ENCODE results near the gene SV2B. TPM values are rescaled to one million over a fixed set of nuclear protein-coding genes. Genes with fewer than 3 reads are reported as not detected.

Gene SV2B
- total RNA-seq, 1 experiment from 2014 or later = not detected

- Histone ChIP-seq H2BK15ac (ENCODE audit: low read depth, low read length) (no peak overlapping the region), H3T11ph (ENCODE audit: low read length) (no peak overlapping the region), H2BK20ac (ENCODE audit: low read depth, low read length, poor library complexity, severe bottlenecking) (no peak overlapping the region), H3K56ac (ENCODE audit: insufficient read length, low read depth, low read length) (no peak overlapping the region), H4K8ac (replicated peaks; ENCODE audit: insufficient read length, low read depth, low read length) (no peak overlapping the region), H3K4me2 (ENCODE audit: insufficient read depth, insufficient read length, low read length) (no peak overlapping the region), H2BK12ac (ENCODE audit: insufficient read length, low read depth, low read length) (no peak overlapping the region), H3K27ac (ENCODE audit: insufficient read length, low read depth, low read length) (no peak overlapping the region), H3K4ac (ENCODE audit: low read depth, low read length) (no peak overlapping the region), H3K27me3 (ENCODE audit: insufficient read depth, low read length) (no peaks in the 10 kb centered on the region), H3K4me1 (ENCODE audit: insufficient read depth, low read length) (no peaks in the 10 kb centered on the region), H4K20me1 (ENCODE audit: control insufficient read depth, insufficient read depth, insufficient read length) (no peaks in the 10 kb centered on the region), H3K9me3 (ENCODE audit: control insufficient read depth, low read depth, low read length) (no peaks in the 10 kb centered on the region), H2BK120ac (ENCODE audit: low read depth, low read length, poor library complexity, severe bottlenecking) (no peak overlapping the region), H3K9ac (ENCODE audit: extremely low read depth, insufficient read length, low read length) (no peak overlapping the region), H2AK5ac (ENCODE audit: insufficient read length, low read length) (no peak overlapping the region), H3K79me1 (ENCODE audit: insufficient read depth, low read depth, low read length, poor library complexity, severe bottlenecking) (no peaks in the 10 kb centered on the region), H3K18ac (ENCODE audit: insufficient read length, low read depth, low read length) (no peak overlapping the region), H3K23ac (ENCODE audit: insufficient read length, low read depth, low read length) (no peak overlapping the region), H4K5ac (ENCODE audit: insufficient read length, low read depth, low read length) (no peak overlapping the region), H3K23me2 (ENCODE audit: insufficient read length, low read depth, low read length, poor library complexity, severe bottlenecking) (no peaks in the 10 kb centered on the region), H3K79me2 (ENCODE audit: insufficient read depth, low read length) (no peaks in the 10 kb centered on the region), H2AFZ (ENCODE audit: low read length) (no peak overlapping the region), H2BK5ac (ENCODE audit: insufficient read length, low read length) (no peak overlapping the region), H4K91ac (ENCODE audit: insufficient read length, low read depth, low read length) (no peak overlapping the region), H3K14ac (ENCODE audit: insufficient read depth, low read length) (no peak overlapping the region)
- TF ChIP-seq CTCF (conservative IDR thresholded peaks at IDR 0.05) = no peak
- Mint-ChIP-seq H3K27ac (no peak overlapping the region), H3K36me3 (ENCODE audit: insufficient read depth in 1 of 3, low read depth in 3 of 3) (peaks cover 2 to 15% (median 7%) of the 10 kb centered on the region in 3 experiments; a peak in 5 of 7 replicates), H3K27me3 (ENCODE audit: low read depth) (peaks cover 19% of the 10 kb centered on the region), H3K4me1 (no peaks in the 10 kb centered on the region), H3K4me3 (no peak overlapping the region), H3K9me3 (peaks cover 28 to 32% of the 10 kb centered on the region in 2 experiments)
- no peak for DNase-seq
Observed at GRCh38 chr15:91168457-91168856, 68.4 kb downstream of the SV2B start.

Data from H9 (cell line).